GM19035 (cell line): Measurements from ENCODE around the gene KCNJ6.

Experiments
- ATAC-seq: cut with Tn5 transposase; IDR thresholded peaks from one replicate; pipeline ENCODE4 v1.9.1; 2021; ENCODE audit not compliant: unreplicated experiment

KCNJ6 gene

GRCh38 chr21:37827913-37828312 is 88.3 kb downstream of the KCNJ6 start:
- no peak for ATAC-seq

GRCh38 chr21:37821786-37822450 is 94.3 kb downstream of the KCNJ6 start:
- ATAC-seq: no peak

GRCh38 chr21:37821092-37821491 is 95.2 kb downstream of the KCNJ6 start:
- no peak for ATAC-seq

- ATAC-seq: no peak
These were observed 96.9 kb downstream of the KCNJ6 start for GRCh38 chr21:37819372-37819771.

- ATAC-seq: no peak
These were observed 99.0 kb downstream of the KCNJ6 start for GRCh38 chr21:37817242-37817641.

GRCh38 chr21:37815893-37816292 is 100.4 kb downstream of the KCNJ6 start:
- no peak for ATAC-seq

- ATAC-seq: no peak
These were observed 104.5 kb downstream of the KCNJ6 start for GRCh38 chr21:37811711-37812110.

- no peak for ATAC-seq
These were observed 108.0 kb downstream of the KCNJ6 start for GRCh38 chr21:37808261-37808660.

GRCh38 chr21:37805266-37805665 is 111.0 kb downstream of the KCNJ6 start:
- ATAC-seq: no peak

- no peak for ATAC-seq
These were observed 112.3 kb downstream of the KCNJ6 start for GRCh38 chr21:37804001-37804400.

- no peak for ATAC-seq
These were observed 113.1 kb downstream of the KCNJ6 start for GRCh38 chr21:37803101-37803651.

GRCh38 chr21:37800456-37801061 is 115.7 kb downstream of the KCNJ6 start:
- ATAC-seq: no peak

- ATAC-seq: no peak
These were observed 116.2 kb downstream of the KCNJ6 start for GRCh38 chr21:37800057-37800455.

- ATAC-seq: no peak
These were observed 116.8 kb downstream of the KCNJ6 start for GRCh38 chr21:37799211-37800056.

- ATAC-seq: no peak
These were observed 118.9 kb downstream of the KCNJ6 start for GRCh38 chr21:37797403-37797802.

GRCh38 chr21:37796011-37796410 is 120.2 kb downstream of the KCNJ6 start:
- ATAC-seq: no peak

GRCh38 chr21:37793660-37794059 is 122.6 kb downstream of the KCNJ6 start:
- ATAC-seq: no peak

GRCh38 chr21:37792046-37792445 is 124.2 kb downstream of the KCNJ6 start:
- ATAC-seq: no peak

GRCh38 chr21:37790905-37791304 is 125.4 kb downstream of the KCNJ6 start:
- ATAC-seq: no peak

- ATAC-seq: no peak
These were observed 127.8 kb downstream of the KCNJ6 start for GRCh38 chr21:37788503-37788902.

GRCh38 chr21:37787456-37787855 is 128.8 kb downstream of the KCNJ6 start:
- no peak for ATAC-seq
